Activated CD8-positive, alpha-beta memory T cell treated with anti-CD3 and anti-CD28 coated beads, Interleukin-2, amount 50 U/mL, for 24 hours (primary cell): Measurements from ENCODE around the gene TUBE1.
A peak's percentile ranks its signal among the peaks of the same experiment; 100 is the strongest.

Source experiments
- DNase-seq: peaks from one replicate; pipeline ENCODE4 v3.0.0-alpha.2; 2020; ENCODE audit errors: extremely low read depth

Gene TUBE1

GRCh38 chr6:112034616-112034995, 52.7 kb downstream of the TUBE1 start:
- no peak for DNase-seq

- no peak for DNase-seq
Measured at GRCh38 chr6:112033791-112034615, 53.3 kb downstream of the TUBE1 start.

GRCh38 chr6:112032728-112033127, 54.6 kb downstream of the TUBE1 start:
- DNase-seq = no peak

GRCh38 chr6:112031960-112032359, 55.3 kb downstream of the TUBE1 start:
- no peak for DNase-seq

GRCh38 chr6:112030961-112031660, 56.2 kb downstream of the TUBE1 start:
- DNase-seq = no peak

GRCh38 chr6:112030206-112030960, 56.9 kb downstream of the TUBE1 start:
- no peak for DNase-seq

GRCh38 chr6:112029045-112029822, 58.0 kb downstream of the TUBE1 start:
- DNase-seq = peak; percentile 33

- DNase-seq = no peak
Measured at GRCh38 chr6:112027942-112028674, 59.2 kb downstream of the TUBE1 start.

GRCh38 chr6:112026933-112027332, 60.3 kb downstream of the TUBE1 start:
- no peak for DNase-seq

- no peak for DNase-seq
Measured at GRCh38 chr6:112024464-112024863, 62.8 kb downstream of the TUBE1 start.

GRCh38 chr6:112022749-112023148, 64.5 kb downstream of the TUBE1 start:
- no peak for DNase-seq

- DNase-seq = no peak
Measured at GRCh38 chr6:112021691-112022310, 65.5 kb downstream of the TUBE1 start.
